Measurements from ENCODE around the gene CEACAM7. TPM values are rescaled to one million over a fixed set of nuclear protein-coding genes. Genes with fewer than 3 reads are reported as not detected.

Gene CEACAM7
- total and polyA plus RNA-seq, 2 of the 13 experiments (the other 11 are each of a cell fraction or from before 2014, with no cell fraction given), result not detected

DNA sequence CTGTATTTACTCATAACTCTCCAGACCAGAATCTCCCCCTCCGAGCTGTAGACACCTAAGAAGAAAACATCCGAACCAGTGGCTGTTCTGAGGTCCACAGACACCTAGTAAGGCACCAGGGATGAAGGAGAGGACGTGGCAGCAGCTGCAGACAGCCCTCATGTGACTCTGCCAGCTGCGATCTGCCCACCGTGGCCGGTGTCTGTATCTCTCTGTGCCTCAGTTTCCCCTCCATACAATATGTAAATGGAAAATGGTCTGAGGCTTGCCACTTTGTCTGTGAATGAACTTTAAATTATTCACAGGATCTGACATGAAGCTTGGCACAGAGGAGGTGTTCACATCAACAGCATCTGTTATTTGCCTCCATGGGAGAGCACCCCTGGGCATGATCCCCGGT, 63.6 kb downstream of the CEACAM7 start:
- no peak overlapping the region for H2AFZ ChIP-seq (ENCODE audit: low read length)
- no peak overlapping the region for H3K27ac ChIP-seq (ENCODE audit: extremely low read length, insufficient read depth, low read length)
- in situ Hi-C loops (cut with HindIII; ENCODE audit: extremely low pct_ligation_motif_present, low pct_unique_long_range_greater_than_20kb) (no loop called here), intact Hi-C loops (cut with micrococcal nuclease; ENCODE audit: unreplicated experiment) (no loop called here)
- no peaks in the 10 kb centered on the region for H3K4me1 ChIP-seq (ENCODE audit: insufficient read depth, low read length)
- BruUV-seq (replicated peaks), result no TSS peak
- H3K79me2 ChIP-seq (ENCODE audit: insufficient read depth, low read length), result no peaks in the 10 kb centered on the region
- peaks cover 0 to 7% of the 10 kb centered on the region in 2 experiments; a peak in 1 of 5 replicates for H3K27me3 ChIP-seq (ENCODE audit: control insufficient read depth in 1 of 2, insufficient read depth in 2 of 2, low read length in 2 of 2)
- no peak overlapping the region for H3K9ac ChIP-seq (ENCODE audit: insufficient read depth, low read depth, low read length)
- TF ChIP-seq NRL (CRISPR knock-in tag; IDR thresholded peaks at IDR 0.05; ENCODE audit: borderline replicate concordance), result no peak
- TF ChIP-seq MAZ (IDR thresholded peaks at IDR 0.05; ENCODE audit: borderline replicate concordance, low read depth, low read length), result no peak
- no peak for TF ChIP-seq MAZ (CRISPR knock-in tag; IDR thresholded peaks at IDR 0.05; ENCODE audit: low read depth)
- no peak for TF ChIP-seq ZNF768 (CRISPR knock-in tag; IDR thresholded peaks at IDR 0.05)
- TF ChIP-seq, protein P1, sequence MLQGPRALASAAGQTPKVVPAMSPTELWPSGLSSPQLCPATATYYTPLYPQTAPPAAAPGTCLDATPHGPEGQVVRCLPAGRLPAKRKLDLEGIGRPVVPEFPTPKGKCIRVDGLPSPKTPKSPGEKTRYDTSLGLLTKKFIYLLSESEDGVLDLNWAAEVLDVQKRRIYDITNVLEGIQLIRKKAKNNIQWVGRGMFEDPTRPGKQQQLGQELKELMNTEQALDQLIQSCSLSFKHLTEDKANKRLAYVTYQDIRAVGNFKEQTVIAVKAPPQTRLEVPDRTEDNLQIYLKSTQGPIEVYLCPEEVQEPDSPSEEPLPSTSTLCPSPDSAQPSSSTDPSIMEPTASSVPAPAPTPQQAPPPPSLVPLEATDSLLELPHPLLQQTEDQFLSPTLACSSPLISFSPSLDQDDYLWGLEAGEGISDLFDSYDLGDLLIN (CRISPR knock-in tag; IDR thresholded peaks at IDR 0.05; ENCODE audit: borderline replicate concordance), result no peak
- no peak for TF ChIP-seq MZF1 (CRISPR knock-in tag; IDR thresholded peaks at IDR 0.05; ENCODE audit: borderline replicate concordance)
- TF ChIP-seq, protein P2, sequence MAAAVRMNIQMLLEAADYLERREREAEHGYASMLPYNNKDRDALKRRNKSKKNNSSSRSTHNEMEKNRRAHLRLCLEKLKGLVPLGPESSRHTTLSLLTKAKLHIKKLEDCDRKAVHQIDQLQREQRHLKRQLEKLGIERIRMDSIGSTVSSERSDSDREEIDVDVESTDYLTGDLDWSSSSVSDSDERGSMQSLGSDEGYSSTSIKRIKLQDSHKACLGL (CRISPR knock-in tag; IDR thresholded peaks at IDR 0.05), result no peak
- no peak for TF ChIP-seq FOXO1 (CRISPR knock-in tag; IDR thresholded peaks at IDR 0.05)
- TF ChIP-seq KMT2A (CRISPR knock-in tag; IDR thresholded peaks at IDR 0.05), result no peak
- H3K36me3 ChIP-seq (replicated peaks in 1 of 2; ENCODE audit: control insufficient read depth in 1 of 2, insufficient read depth in 2 of 2, low read length in 2 of 2), result no peaks in the 10 kb centered on the region
- H3K4me3 ChIP-seq (replicated peaks in 1 of 3; ENCODE audit: insufficient read depth in 1 of 3, low read depth in 2 of 3, low read length in 3 of 3), result no peak overlapping the region
- DNase-seq (ENCODE audit: low spot score), result no peak
- H4K20me1 ChIP-seq (ENCODE audit: insufficient read depth, low read length), result no peaks in the 10 kb centered on the region
- ATAC-seq, result no peak
- 4% methylated on average over 7 of the region's 7 CpGs for WGBS (ENCODE audit: low lambda C conversion rate)
- H3K9me3 ChIP-seq (ENCODE audit: low read length), result no peaks in the 10 kb centered on the region
- ChIA-PET POLR2A (no interaction called here), CTCF (ENCODE audit: low intra/inter-chr PET ratio, low total read pairs) (no interaction called here)
- H3K4me2 ChIP-seq (ENCODE audit: low read depth, low read length), result no peak overlapping the region
- FAIRE-seq, result no peak

Data from HepG2 (cell line).